Measurements from ENCODE around the gene LGMN.

DNA sequence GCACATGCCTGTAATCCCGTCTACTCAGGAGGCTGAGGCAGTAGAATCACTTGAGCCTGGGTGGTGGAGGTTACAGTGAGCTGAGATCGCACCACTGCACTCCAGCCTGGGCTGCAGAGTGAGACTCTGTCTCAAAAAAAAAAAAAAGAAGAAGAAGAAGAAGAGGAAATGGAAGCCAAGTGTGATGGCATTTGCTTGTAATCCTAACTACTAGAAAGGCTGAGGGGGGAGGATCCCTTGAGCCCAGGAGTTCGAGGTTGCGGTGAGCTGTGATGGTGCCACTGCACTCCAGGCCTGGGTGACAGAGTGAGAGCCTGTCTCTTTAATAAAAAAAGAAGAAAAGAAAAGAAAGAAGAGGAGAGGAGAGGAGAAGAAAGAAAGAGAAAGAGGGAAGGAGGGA is 52.1 kb downstream of the LGMN start:
- no peak for TF ChIP-seq POLR2AphosphoS5 (IDR thresholded peaks at IDR 0.05)
- TF ChIP-seq, protein P1, sequence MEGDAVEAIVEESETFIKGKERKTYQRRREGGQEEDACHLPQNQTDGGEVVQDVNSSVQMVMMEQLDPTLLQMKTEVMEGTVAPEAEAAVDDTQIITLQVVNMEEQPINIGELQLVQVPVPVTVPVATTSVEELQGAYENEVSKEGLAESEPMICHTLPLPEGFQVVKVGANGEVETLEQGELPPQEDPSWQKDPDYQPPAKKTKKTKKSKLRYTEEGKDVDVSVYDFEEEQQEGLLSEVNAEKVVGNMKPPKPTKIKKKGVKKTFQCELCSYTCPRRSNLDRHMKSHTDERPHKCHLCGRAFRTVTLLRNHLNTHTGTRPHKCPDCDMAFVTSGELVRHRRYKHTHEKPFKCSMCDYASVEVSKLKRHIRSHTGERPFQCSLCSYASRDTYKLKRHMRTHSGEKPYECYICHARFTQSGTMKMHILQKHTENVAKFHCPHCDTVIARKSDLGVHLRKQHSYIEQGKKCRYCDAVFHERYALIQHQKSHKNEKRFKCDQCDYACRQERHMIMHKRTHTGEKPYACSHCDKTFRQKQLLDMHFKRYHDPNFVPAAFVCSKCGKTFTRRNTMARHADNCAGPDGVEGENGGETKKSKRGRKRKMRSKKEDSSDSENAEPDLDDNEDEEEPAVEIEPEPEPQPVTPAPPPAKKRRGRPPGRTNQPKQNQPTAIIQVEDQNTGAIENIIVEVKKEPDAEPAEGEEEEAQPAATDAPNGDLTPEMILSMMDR (IDR thresholded peaks at IDR 0.05; ENCODE audit: poor library complexity, severe bottlenecking) = no peak
- TF ChIP-seq MXI1 (conservative IDR thresholded peaks at IDR 0.05; ENCODE audit: poor library complexity, severe bottlenecking) = no peak
- TF ChIP-seq EP300 (conservative IDR thresholded peaks at IDR 0.05; ENCODE audit: poor library complexity, severe bottlenecking) = no peak

All from neural cell (in vitro differentiated cells).